ENCODE data around the gene LRRC34.

Gene LRRC34

GRCh38 chr3:169764882-169765612 lies 47.7 kb downstream of the LRRC34 start, which contains the start of gene TERC:
TERC (minus strand) TSS chr3:169765060.
- peak; percentile 88 for DNase-seq (ENCODE audit: low read depth)

GRCh38 chr3:169764312-169764881 lies 48.3 kb downstream of the LRRC34 start:
- DNase-seq (ENCODE audit: low read depth), result no peak

GRCh38 chr3:169760479-169760878 lies 52.2 kb downstream of the LRRC34 start:
- peak; percentile 73 for DNase-seq (ENCODE audit: low read depth)

GRCh38 chr3:169759256-169759655 lies 53.4 kb downstream of the LRRC34 start:
- peak; percentile 74 for DNase-seq (ENCODE audit: low read depth)

- DNase-seq (ENCODE audit: low read depth), result no peak
These were observed 54.2 kb downstream of the LRRC34 start for GRCh38 chr3:169758359-169758994.

- DNase-seq (ENCODE audit: low read depth), result no peak
These were observed 57.2 kb downstream of the LRRC34 start for GRCh38 chr3:169755488-169755887.

- no peak for DNase-seq (ENCODE audit: low read depth)
These were observed 58.0 kb downstream of the LRRC34 start for GRCh38 chr3:169754711-169755110.

- no peak for DNase-seq (ENCODE audit: low read depth)
These were observed 60.8 kb downstream of the LRRC34 start for GRCh38 chr3:169751875-169752274.

GRCh38 chr3:169750665-169751064 lies 62.0 kb downstream of the LRRC34 start:
- DNase-seq (ENCODE audit: low read depth), result no peak

GRCh38 chr3:169748670-169749069 lies 64.0 kb downstream of the LRRC34 start:
- DNase-seq (ENCODE audit: low read depth), result no peak

- no peak for DNase-seq (ENCODE audit: low read depth)
These were observed 65.8 kb downstream of the LRRC34 start for GRCh38 chr3:169746924-169747323.

GRCh38 chr3:169744366-169745054 lies 68.2 kb downstream of the LRRC34 start:
- DNase-seq (ENCODE audit: low read depth), result no peak
